ENCODE data around the gene FLNA.

GRCh38 chrX:154303476-154303875 is 71.0 kb downstream of the FLNA start:
- TF ChIP-seq EP300 (IDR thresholded peaks at IDR 0.05; ENCODE audit: low read depth in 2 of 2, low read length in 2 of 2) = no peak
- no peak for TF ChIP-seq EP300 (CRISPR knock-in tag; IDR thresholded peaks at IDR 0.05; ENCODE audit: borderline replicate concordance)
- no peak for TF ChIP-seq MXI1 (IDR thresholded peaks at IDR 0.05; ENCODE audit: borderline replicate concordance, low read depth, low read length)
- TF ChIP-seq, protein P1, sequence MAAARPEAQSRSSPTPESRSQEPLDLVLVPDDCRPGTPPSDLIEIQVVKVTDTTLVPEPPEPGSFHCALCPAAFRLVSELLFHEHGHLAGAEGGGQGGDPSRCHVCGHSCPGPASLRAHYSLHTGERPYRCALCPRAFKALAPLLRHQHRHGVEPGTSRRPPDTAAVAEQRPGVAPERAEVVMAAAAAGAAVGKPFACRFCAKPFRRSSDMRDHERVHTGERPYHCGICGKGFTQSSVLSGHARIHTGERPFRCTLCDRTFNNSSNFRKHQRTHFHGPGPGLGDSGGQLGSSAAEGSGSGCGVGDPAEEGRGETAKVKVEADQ (CRISPR knock-in tag; IDR thresholded peaks at IDR 0.05; ENCODE audit: borderline replicate concordance) = no peak
- no peak for TF ChIP-seq ZBTB1 (CRISPR knock-in tag; IDR thresholded peaks at IDR 0.05; ENCODE audit: borderline replicate concordance)
- TF ChIP-seq SUZ12 (IDR thresholded peaks at IDR 0.05; ENCODE audit: low read depth, low read length) = no peak
- TF ChIP-seq SRY (CRISPR knock-in tag; IDR thresholded peaks at IDR 0.05) = no peak
- no peak for TF ChIP-seq SRF (IDR thresholded peaks at IDR 0.05; ENCODE audit: low read depth, low read length)
- TF ChIP-seq ZBTB38 (CRISPR knock-in tag; IDR thresholded peaks at IDR 0.05) = no peak
- TF ChIP-seq SAFB2 (CRISPR knock-in tag; IDR thresholded peaks at IDR 0.05; ENCODE audit: borderline replicate concordance, low read depth) = no peak
- TF ChIP-seq E2F1 (CRISPR knock-in tag; IDR thresholded peaks at IDR 0.05) = no peak

All from HepG2 (cell line).